ENCODE measurements around the gene ULBP2.
"Not testable (repeated sequence)": the region's sequence is repeated elsewhere in the genome, so short reads cannot be mapped to it uniquely, and the experiment has no call there.

ULBP2 gene

GRCh38 chr6:149951626-149952025 is 9.8 kb downstream of the ULBP2 start:
- no peak for DNase-seq

- DNase-seq: not testable (repeated sequence)
Observed at GRCh38 chr6:149953390-149953789, 11.6 kb downstream of the ULBP2 start.

- not testable (repeated sequence) for DNase-seq
Observed at GRCh38 chr6:149953934-149954327, 12.1 kb downstream of the ULBP2 start.

DNA sequence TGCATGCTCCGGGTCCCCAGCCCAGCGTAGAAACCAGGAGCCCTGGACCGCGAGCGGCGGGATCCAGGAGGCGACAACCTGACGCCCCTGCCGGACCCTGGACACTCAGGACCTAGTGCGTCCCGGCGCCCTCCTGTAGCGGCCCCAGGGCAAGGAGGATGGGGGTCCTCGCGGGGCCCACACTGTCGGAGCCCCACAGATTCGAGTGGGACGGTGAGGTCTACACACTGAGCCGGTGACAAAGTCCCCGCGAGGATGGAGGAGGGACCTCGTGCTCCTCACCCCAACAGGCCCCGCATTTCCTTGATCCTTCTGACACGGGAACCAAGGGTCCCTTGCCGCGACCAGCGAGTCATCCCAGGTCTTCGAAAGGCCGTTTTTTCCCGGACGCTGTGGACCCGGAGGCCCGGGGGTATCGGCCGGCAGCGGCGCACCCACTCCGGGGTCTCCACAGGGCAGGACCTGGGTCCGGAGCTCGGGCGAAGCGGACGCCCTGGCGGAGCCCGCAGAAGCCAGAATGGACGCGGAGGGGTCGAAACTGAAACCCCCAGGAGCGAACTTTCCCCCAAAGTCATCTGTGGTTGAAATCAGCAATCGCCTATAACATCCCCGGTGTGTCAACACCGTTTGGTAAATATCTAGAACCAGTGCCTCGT is 12.6 kb downstream of the ULBP2 start:
- not testable (repeated sequence) for DNase-seq

- DNase-seq: not testable (repeated sequence)
Observed at GRCh38 chr6:149954984-149955653, 13.3 kb downstream of the ULBP2 start.

GRCh38 chr6:149955654-149956317 is 14.0 kb downstream of the ULBP2 start:
- DNase-seq: not testable (repeated sequence)

GRCh38 chr6:149958124-149958523 is 16.3 kb downstream of the ULBP2 start:
- not testable (repeated sequence) for DNase-seq

DNA sequence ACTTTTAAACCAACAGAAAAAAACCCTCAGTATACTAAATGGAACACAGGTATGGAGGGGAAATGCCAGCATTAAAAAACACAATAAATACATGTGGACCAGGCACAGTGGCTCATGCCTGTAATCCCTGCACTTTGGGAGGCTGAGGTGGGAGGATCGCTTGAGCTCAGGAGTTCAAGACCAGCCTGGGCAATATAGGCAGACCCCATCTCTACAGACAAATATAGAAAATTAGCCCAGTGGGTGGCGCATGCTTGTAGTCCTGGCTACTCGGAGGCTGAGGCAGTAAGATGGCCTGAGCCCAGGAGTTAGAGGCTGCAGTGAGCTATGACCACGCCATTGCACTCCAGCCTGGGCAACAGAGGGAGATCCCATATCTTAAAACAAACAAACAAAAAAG is 18.0 kb downstream of the ULBP2 start:
- DNase-seq: not testable (repeated sequence)

GRCh38 chr6:149960488-149960887 is 18.7 kb downstream of the ULBP2 start:
- DNase-seq: no peak

- DNase-seq: no peak
Observed at GRCh38 chr6:149961728-149962425, 20.1 kb downstream of the ULBP2 start.

- DNase-seq: no peak
Observed at GRCh38 chr6:149962461-149963211, 20.8 kb downstream of the ULBP2 start.

DNA sequence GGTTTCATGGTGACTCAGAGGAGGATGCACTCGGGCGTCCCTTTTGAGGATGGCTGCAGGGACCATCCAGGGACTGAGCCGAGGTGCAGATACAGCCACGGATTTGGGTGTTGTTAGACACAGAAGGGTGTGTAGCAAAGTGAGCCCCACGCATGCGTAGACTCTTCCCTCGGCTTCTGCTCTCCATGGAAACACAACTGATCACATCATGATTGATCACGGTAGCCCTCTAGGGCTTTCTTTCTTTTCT is 21.3 kb downstream of the ULBP2 start:
- DNase-seq: peak; percentile 49

DNA sequence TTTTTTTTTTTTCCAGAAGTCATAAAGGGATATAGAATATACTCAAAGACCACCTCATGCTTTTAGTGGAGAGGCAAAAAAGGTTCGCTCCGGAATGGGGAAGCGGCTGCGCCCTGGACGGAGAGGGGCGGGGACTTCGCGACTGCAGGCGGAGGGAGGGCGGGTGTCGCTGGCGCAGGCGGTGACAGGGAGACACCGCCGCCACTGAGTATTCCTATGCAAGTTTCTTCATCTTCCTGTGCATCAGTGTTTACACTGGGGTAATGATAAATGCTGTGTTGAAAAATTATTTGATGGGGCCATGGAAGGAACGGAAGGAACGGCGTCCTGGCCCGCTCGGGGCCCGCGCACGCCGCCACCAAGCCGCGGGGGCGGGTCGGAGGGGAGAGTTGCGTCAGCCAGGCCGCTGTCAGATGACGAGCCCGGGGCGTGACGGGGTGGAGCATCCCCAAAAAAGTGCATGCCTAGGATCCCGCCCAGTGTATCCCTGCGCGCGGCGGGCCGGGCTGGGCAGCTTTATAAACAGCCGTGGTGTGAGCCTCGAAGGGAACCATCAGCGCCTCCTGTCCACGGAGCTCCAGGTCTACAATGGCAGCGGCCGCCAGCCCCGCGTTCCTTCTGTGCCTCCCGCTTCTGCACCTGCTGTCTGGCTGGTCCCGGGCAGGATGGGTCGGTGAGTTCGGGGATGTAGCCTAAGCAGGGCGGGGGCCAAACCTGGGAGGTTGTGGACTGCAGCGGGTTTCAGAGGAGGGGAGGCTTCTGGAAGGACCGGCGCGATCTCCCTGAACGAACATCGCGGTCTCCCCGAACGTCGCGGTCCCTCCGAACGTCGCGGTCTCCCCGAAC is 21.9 kb downstream of the ULBP2 start, which contains the start of gene ULBP1:
Gene ULBP1 (plus strand): TSS at position 482 of the 846 bp plus-strand sequence. CDS start 107 bp downstream, at position 589.
- DNase-seq: peak; percentile 68

- DNase-seq: no peak
Observed at GRCh38 chr6:149964308-149965193, 22.7 kb downstream of the ULBP2 start.

GRCh38 chr6:149965194-149966020 is 23.6 kb downstream of the ULBP2 start:
- no peak for DNase-seq

- not testable (repeated sequence) for DNase-seq
Observed at GRCh38 chr6:149966319-149966718, 24.5 kb downstream of the ULBP2 start.

- no peak for DNase-seq
Observed at GRCh38 chr6:149967591-149967990, 25.8 kb downstream of the ULBP2 start.

GRCh38 chr6:149967999-149968398 is 26.2 kb downstream of the ULBP2 start:
- DNase-seq: not testable (repeated sequence)

DNA sequence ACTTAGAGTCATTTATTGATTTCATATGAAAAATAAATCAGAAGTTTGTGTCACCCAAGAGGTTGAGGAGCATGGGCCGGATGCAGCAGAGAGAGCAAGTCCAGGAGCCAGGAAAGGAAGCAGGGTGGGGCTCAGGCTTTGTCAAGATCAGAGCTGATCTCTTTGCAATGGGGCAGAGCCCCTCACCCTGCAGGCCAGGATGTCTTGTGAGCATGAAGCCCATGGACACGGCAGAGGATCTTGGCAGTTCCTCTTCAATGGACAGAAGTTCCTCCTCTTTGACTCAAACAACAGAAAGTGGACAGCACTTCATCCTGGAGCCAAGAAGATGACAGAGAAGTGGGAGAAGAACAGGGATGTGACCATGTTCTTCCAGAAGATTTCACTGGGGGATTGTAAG is 27.1 kb downstream of the ULBP2 start:
- DNase-seq: not testable (repeated sequence)

GRCh38 chr6:149969635-149970034 is 27.8 kb downstream of the ULBP2 start:
- no peak for DNase-seq

All from NCI-H510A (cell line).